PFSK-1 (cell line): ENCODE data around the gene TLE3.

ENCODE experiments used
- FOXP2 ChIP-seq: optimal IDR thresholded peaks from 2 replicates; pipeline ENCODE3; 2011; ENCODE audit warnings: borderline replicate concordance, control low read depth, inconsistent platforms; ENCODE audit not compliant: insufficient read depth; ENCODE audit errors: extremely low read length, extremely low read depth
- POLR2AphosphoS5 ChIP-seq: IDR thresholded peaks from 2 replicates; pipeline ENCODE4 v1.6.1; 2012; ENCODE audit warnings: low read depth, mild to moderate bottlenecking, control low read depth, low read length, moderate library complexity
- REST ChIP-seq, 2 experiments: IDR thresholded peaks; 2 replicates each; pipeline versions ENCODE4 v1.6.1 to v1.8.0; 2011 to 2012; ENCODE audit warnings: low read depth in 2 of 2, low read length in 2 of 2, control low read depth in 1 of 2, inconsistent platforms in 1 of 2, mild to moderate bottlenecking in 1 of 2, moderate library complexity in 1 of 2; ENCODE audit not compliant: insufficient read depth in 1 of 2
- SIN3A ChIP-seq: IDR thresholded peaks from 2 replicates; pipeline ENCODE4 v1.6.1; 2012; ENCODE audit warnings: mild to moderate bottlenecking, low read length, moderate library complexity, borderline replicate concordance; ENCODE audit not compliant: insufficient read depth
- TAF1 ChIP-seq: IDR thresholded peaks from 2 replicates; pipeline ENCODE4 v1.6.1; 2012; ENCODE audit warnings: low read length, control low read depth, borderline replicate concordance; ENCODE audit not compliant: insufficient read depth

The TLE3 gene

DNA sequence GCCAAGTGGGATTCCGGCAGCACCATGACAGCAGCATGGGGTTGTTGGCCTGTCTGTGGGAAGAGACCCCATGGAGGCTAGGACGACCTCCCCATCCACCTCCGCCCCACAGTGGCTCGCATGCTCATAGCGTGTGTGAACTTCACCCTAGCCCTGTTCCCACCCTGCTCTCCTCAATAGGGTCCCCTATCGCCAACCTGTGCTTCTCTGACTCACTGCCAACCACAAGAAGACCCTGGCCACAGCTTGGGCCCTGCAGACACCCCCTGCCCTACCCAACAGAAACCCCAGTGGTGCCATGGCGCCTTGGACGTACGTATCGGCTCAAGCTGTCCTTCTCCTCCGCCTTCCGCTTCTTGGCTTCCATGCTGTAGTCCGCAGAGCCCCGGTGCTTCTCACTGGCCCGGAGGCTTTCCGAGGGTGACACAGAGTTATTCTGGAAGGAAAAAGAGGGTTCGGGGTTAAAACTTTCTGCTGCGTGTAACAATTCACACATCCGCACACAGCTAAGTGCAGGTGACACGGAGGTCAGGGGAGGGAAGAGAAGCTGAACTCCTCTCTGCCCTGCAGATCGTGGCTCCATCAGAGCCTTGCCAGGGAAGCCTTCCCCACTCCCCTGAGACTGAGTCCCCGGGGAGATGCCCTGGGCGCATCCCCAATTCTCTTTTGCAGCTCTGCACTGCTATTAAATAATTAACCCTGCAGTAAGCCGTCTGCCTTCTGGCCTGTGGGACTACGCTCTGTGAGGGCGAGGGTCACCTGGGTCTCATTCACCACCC is 37.3 kb downstream of the TLE3 start:
- TF ChIP-seq REST (IDR thresholded peaks at IDR 0.05; ENCODE audit: insufficient read depth in 1 of 2, low read depth in 2 of 2, low read length in 2 of 2): no peak
- TF ChIP-seq SIN3A: no peak
- no peak for TF ChIP-seq TAF1
- no peak for TF ChIP-seq FOXP2
- no peak for TF ChIP-seq POLR2AphosphoS5

GRCh38 chr15:70059476-70060213 is 38.1 kb downstream of the TLE3 start:
- TF ChIP-seq POLR2AphosphoS5 (no peak), FOXP2 (no peak)

- no peak for TF ChIP-seq TAF1
- no peak for TF ChIP-seq REST (IDR thresholded peaks at IDR 0.05; ENCODE audit: insufficient read depth in 1 of 2, low read depth in 2 of 2, low read length in 2 of 2)
- no peak for TF ChIP-seq FOXP2
- TF ChIP-seq POLR2AphosphoS5: no peak
- TF ChIP-seq SIN3A: no peak
These were observed 38.9 kb downstream of the TLE3 start for GRCh38 chr15:70058642-70059360.

DNA sequence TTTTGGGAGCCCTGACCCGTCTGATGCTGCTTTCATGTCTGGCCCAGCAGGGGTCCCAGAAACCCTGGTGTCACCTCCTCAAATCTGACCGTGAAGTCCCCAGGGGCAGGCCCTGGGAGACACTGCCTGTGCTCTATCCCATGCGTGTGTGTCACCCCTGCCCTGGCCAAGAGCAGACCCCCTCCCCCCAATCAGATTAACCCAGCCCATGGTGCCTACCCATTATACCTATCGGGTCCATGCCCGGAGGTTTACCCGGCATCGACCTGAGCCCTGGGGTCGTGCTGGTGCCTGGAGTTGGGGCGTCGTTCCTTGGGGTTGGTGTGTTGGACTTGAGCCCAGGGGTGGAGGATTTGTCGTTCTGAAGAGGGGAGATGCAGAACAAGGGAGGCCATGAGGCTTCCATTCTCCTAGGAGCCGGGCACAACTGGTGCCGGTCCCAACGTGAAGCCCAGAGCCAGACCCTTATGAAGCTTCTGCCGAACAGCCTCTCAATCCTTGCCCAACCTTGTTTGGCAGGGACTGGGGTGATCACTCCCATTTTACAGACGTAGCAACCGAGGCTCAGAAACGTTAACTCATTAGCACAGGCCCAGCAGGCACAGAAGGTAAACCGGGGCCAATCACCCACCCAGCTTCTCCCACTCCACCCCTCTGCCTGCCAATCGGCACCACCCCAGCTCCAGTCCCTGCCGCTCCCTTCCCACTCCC is 39.6 kb downstream of the TLE3 start:
- TF ChIP-seq REST (IDR thresholded peaks at IDR 0.05; ENCODE audit: insufficient read depth in 1 of 2, low read depth in 2 of 2, low read length in 2 of 2): no peak
- TF ChIP-seq FOXP2: no peak
- TF ChIP-seq TAF1: no peak
- TF ChIP-seq POLR2AphosphoS5: no peak; the same call in 1 of the 2 replicates
- TF ChIP-seq SIN3A: no peak

DNA sequence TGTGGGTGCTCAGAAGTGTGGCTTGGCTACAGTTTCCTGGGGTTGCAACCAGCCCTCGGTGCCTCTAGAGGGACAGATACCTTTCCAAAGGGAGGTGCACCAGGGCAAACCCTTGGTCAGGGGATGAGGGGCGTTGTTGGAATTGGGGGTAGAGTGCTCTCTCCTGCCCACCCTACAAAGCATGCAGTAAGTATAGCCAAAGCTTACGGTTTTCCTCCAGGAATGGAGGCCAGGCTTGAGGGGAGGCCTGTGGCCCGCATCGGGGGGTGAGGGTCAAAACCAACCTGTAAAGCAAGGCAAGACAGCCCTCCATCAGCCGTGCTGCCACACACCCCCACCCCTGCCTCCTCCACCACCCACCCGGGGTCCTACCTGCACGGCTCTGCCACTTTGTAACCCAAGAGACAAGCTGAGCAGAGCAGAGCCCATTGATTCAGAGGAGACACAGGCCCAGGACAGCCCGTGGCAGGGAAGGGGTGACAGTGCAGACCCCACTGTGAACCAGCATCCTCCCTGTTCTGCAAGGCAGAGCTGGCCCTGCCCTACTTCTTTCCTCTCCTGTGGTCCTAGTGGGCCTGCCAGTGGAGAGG is 41.5 kb downstream of the TLE3 start:
- TF ChIP-seq FOXP2 (no peak), TAF1 (no peak), SIN3A (no peak), POLR2AphosphoS5 (no peak), REST (IDR thresholded peaks at IDR 0.05; ENCODE audit: insufficient read depth in 1 of 2, low read depth in 2 of 2, low read length in 2 of 2) (no peak)
